HG03175 (cell line): ENCODE results near the gene SORCS1.

ENCODE experiments used
- ATAC-seq: cut with Tn5 transposase; IDR thresholded peaks from one replicate; pipeline ENCODE4 v1.9.1; 2021; ENCODE audit warnings: mild to moderate bottlenecking, moderate library complexity; ENCODE audit not compliant: unreplicated experiment

SORCS1 gene

DNA sequence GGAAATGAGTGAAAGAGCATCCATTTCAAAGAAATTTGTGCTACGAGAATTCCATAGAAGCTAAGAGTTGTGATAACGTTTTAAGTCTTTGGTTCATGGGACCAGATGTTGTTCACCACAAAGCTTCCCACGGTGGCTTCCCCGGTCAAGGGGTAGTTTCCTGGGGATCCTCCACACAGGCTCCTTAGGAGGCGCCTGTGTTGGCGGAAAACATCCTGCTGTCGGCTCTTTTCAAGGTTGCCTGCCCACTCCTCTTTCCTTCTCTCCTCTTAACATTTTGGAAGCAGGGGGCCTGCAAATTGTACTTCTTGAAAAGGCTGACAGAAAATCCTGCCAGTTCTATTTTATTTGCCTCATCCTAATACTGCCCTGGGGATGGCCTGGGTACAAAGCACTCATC is 398.6 kb downstream of the SORCS1 start:
- no peak for ATAC-seq

GRCh38 chr10:106765241-106765754 is 399.2 kb downstream of the SORCS1 start:
- no peak for ATAC-seq

DNA sequence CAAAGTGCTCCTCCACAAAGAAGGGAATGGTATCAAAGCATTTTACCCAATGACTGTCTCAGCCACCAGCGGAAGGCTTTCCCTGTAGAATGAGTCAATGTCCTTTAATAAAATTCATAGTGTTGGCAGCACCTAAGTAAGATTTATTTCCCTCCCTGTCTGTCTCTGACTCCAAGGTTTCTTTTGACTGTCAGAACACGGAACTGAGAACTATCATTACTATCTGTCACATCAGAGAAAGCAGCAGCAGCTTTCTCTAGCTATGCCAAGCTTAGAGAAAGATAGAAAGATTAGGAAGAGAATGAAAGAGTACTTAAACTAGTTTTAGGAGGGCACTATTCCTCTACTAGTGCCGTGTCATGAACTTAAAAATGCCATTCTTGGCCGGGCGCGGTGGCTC is 400.1 kb downstream of the SORCS1 start:
- ATAC-seq, result no peak

DNA sequence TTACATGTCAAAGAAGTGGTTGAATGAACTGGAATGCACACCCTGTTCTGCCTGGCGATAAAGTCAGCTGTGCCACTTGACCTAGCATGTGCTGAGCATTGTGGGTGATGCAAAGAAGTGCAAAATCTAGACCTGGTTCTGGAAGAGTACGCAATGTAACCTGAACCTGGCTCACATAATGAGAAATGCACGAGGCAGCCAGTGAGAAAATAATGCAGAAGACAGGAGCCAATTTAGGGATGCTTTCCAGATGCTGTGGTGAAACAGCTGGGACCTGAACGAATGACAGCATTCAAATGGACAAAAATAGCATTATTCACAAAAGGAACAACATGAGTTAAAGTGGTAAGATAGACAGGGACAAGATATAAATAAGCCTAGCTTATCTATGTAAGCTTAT is 402.6 kb downstream of the SORCS1 start:
- ATAC-seq, result no peak

DNA sequence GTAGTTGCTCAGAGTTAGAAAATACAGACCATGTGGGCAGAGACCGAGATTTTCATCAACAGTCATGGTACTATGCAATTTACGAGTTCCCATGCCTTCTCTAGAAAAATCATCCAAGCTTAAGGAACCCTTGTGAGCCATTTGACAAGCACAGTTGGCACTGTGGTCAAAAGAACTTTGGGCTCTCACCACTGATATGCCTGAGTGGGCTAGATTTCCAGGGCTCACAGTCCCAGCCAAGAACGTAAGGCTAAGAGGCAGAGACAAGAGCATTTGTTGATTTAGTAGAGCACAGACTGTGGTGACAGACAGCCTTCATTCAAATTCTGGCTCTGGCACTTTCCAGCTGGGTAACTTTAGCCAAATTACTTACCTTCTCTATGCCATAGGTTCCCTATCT is 407.0 kb downstream of the SORCS1 start:
- ATAC-seq, result no peak

DNA sequence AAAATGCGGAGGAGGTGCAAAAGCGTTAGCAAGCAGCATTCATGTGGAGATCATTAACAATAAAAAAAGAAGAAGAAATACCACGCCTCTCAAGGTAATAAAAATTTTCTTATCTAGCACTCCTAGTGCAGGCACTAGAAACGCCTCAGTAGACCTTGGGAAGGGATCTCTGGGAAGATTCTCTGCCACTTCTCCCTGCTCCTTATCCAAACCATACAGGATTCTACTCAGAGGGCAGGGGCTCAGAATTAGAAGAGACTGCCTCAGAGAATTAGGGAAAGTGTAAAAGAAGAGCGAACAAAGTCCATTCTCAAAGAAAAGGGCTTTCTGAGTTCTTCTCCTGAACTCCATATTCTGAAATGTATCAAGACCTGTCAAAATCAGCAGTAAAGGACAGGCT is 413.4 kb downstream of the SORCS1 start:
- no peak for ATAC-seq

GRCh38 chr10:106746868-106747267 is 417.6 kb downstream of the SORCS1 start:
- ATAC-seq, result no peak

DNA sequence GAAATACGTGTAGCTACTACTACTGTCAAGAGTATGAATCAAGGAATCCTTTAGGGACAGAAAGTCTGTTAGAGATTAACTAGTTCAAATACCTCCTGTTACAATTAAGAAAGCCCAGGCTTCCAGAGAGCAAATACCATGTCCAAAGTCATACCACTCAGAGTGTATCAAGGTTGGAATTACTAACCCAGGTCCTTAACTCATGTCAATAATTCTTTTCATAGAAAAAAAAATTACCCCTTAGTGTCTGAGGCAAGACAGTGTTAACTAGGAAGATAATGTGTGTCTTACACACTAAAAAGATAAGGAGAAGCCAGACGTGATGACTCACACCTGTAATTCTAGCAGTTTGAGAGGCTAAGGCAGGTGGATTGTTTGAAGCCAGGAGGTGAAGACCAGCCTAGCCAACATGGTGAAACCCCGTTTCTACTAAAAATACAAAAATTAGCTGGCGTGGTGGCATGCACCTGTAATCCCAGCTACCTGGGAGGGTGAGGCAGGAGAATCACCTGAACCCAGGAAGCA is 423.4 kb downstream of the SORCS1 start:
- no peak for ATAC-seq

GRCh38 chr10:106740071-106740470 is 424.4 kb downstream of the SORCS1 start:
- no peak for ATAC-seq

DNA sequence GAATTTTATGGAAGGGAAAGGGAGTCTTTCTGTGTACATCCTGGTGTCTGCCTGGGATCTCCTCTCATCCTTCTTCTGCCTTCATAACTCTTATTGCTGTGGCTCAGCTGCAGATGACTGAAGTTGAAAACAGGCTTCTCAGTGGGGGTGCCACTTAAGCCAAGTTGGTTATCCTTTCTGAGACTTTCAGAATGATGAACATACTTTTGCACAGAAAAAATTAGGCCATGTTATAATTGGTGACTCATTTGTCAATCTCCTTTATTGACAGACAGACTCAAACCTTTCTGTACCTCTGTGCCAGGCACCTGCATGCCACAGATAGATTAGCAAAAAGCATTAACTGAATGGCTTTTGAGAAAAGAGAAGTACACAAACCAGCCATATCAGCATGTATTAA is 430.3 kb downstream of the SORCS1 start:
- ATAC-seq, result no peak

DNA sequence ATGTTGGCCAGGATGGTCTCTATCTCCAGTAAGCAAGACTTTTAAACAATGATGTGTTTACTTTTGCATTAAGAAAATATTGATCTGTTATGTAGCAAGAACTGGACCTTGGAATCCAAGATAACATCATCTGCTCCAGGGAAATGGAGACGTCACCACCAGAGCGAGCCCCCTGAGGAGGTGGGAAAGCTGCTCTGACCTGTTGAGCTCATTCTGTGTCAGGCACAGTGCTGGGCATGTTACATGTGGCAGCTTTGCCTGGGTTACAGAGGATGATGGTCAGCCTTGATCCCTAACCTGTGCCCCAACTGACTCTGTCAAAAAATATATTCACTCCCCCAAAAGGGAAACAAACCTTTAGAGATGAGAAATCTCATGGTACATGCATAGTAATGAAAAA is 436.3 kb downstream of the SORCS1 start:
- no peak for ATAC-seq

DNA sequence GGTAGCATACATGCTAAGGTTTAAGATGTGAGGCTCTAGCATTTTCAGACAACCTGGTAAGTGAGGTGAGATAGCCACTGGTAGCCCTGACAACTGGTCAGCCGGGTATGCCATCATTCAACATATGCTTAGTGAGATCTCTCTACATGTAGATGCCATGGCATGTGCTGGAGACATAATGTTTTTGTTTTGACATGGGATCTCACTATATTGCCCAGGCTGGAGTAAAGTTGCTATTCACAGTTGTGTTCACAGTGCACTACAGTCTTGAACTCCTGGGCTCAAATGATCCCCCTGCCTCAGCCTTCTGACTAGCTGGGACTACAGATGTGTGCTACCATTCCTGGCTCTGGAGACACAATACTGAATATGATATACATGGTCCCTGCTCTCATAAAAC is 437.3 kb downstream of the SORCS1 start:
- ATAC-seq, result no peak

DNA sequence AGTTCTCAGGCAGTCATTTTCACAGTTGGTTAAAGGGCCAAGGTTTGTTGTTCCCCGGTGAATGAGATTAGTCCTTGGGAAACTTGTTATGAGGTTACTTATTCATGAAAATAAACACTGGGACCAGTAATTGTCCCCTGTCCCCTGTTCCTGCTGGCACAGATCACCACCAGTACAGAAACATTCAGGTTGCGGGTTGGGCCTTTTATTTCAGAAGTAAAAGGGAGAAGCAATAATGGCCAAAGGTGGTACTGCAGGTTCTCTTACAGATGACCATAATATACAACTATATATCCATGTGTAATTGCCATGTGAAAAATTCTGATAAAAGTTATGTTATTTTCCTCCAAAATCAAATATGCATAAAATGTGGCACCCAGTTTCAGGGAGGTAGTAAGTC is 442.0 kb downstream of the SORCS1 start:
- ATAC-seq, result peak; percentile 57

DNA sequence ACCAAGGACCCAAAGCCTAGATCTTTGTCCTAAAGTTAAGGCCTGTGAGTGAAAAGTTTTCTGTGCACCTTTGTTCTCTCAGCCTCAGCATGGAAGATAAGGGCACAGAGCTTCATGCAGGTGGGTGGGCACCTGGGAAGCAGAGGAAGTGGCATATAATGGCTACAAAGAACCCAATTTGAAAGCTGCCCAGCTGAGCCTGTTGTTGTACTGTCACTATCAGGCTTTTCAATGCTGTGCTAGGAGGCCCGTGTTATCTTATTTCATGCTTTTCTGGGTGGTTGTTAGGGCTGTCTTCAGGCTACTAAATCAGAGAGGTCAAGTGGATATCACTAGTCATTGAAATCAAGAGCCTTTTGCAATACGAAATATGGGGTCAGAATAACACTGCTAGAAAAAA is 443.8 kb downstream of the SORCS1 start:
- ATAC-seq, result no peak

DNA sequence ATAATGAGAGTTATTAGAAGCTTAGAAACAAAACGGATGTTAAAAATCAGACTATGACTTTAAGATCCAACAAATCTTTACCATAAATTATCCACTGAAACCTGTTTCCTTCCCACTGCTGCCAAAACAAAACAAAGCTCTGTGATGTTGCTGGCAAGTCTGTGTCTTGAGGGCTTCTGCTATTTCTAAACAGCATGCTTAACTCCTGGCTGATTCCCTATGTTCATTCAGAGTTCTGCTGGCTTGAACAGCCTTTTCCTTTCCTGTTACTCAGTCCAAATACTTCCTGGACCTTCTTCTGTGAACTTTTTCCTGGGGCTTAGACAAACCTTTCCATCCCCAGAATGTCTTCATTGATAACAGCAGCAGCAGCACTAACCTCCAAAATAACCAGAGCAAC is 448.1 kb downstream of the SORCS1 start:
- ATAC-seq, result no peak

DNA sequence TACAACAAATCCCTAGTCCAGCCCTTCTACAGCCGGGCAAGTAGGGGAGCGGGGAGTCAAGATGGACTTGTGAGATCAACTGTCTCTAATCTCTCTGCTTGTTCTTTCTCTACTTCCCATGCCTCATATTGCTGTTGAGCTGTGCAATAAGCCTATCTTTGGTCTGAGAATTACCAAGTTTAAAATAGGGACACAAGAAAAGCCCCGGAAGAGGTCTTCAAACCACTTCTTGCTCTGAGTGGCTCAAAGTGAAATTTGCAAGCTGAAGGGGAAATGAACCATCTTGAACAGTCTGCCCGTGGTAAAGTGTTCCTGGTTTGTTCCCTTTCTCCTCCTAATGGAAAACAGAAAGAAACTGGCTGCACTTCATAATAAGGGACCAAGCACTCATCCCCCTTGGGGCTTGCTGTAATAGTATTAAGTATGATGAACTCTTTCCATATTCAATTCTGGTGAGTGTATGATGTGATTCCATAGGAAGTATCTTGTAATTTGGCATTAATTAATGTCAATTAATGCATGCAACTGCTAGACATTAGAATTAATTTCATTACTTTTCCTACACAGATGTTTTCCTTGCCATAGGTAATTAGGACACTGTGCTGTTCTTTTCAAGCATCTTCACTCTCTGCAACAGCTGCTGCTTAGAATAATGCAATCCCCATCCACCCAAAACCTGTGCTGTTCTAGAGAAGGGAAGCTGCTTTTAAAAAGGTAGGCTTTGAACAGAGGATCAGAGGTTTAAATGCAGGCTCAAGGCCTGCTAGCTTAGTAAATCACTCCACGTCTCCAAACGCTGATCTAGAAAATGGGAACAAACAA is 449.6 kb downstream of the SORCS1 start:
- no peak for ATAC-seq

- ATAC-seq, result no peak
These were observed 450.7 kb downstream of the SORCS1 start for GRCh38 chr10:106713846-106714245.

DNA sequence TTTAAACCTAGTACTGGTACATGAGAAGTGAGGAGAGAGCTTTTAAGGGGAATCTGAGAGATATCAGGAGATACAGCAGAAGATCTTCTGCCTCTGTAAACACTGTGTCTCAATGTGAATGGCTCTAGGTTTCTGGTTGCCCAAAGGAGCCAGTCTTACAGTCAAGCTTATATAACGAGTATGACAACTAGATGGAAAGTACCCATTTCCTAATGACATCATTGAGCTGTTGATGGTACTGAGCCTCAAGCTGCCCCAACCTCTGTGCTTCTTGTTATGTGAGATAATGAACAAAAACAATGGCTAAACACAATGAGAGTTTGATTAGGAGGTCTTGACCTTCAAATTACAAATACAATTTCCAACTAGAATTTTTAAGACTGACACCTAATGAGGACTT is 451.5 kb downstream of the SORCS1 start:
- ATAC-seq, result no peak

DNA sequence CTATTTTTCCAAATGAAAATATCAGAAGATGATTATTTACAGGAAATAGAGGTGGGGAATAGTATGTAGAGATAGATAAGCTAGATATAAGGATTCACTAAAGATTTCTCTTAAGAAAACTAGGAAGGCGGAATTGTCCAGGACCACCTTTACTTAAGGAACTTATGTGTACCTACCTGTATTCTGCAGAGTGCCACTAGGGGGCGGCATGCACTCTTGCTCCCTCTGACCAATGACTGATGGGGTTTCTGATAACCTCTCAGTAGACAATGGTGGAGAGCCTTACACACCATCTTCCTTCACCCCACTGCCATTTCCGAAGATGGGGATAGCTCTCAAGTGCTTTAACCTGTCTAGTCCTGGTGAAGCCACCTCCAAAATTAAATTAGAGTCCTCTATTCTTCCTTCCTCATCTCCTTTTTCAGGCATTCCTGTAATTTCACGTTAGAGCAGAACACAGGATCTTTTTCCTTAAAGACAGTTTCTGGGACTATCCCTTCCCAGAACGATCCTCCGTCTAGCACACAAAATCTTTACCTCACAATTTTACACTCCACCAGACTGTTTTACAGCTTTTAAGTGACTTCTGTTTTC is 453.1 kb downstream of the SORCS1 start:
- ATAC-seq, result peak; percentile 83

DNA sequence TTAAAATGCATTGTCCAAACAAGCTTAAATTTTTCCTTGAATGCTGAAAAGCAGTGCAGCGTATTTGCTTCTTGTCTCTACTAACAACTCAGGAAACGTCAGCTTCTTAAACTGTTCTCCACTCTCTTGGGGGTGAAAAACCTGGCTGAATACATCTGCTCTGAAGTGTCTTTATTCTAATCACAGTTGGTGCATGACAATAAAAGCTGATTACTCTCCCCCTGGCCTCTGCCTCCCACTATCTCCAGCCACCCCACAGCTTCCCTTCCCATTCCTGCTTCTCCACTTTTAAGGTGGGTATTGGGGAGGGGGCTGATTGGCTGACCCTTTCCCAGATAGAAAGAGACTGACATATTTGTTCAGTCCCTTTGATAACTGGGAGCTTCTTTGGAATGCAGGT is 456.0 kb downstream of the SORCS1 start:
- ATAC-seq, result no peak

- ATAC-seq, result no peak
These were observed 456.8 kb downstream of the SORCS1 start for GRCh38 chr10:106707657-106708056.

GRCh38 chr10:106706127-106706526 is 458.4 kb downstream of the SORCS1 start:
- no peak for ATAC-seq
